SU-DHL-6 (cell line): ENCODE data around the gene PDK4.

Source experiments
- H2AFZ ChIP-seq: fragments of 200-600 bp; sonication (generic); 2 replicates; pipeline ENCODE4 v1.6.1; 2014; ENCODE audit warnings: low read depth, mild to moderate bottlenecking, moderate library complexity, mixed read lengths, antibody characterized with exemption, low read length; ENCODE audit not compliant: severe bottlenecking
- H3F3A ChIP-seq: fragments of 200-600 bp; shearing (Covaris generic); 2 replicates; pipeline ENCODE4 v1.6.0; 2016; ENCODE audit warnings: antibody characterized with exemption, mild to moderate bottlenecking; ENCODE audit not compliant: insufficient read depth
- H3K27ac ChIP-seq: fragments of 200-600 bp; sonication (generic); 2 replicates; pipeline ENCODE4 v1.5.1; 2016; ENCODE audit warnings: low read depth, mild to moderate bottlenecking, low read length, moderate library complexity, mixed read lengths
- H3K27me3 ChIP-seq: fragments of 200-600 bp; sonication (generic), shearing (Covaris generic); 2 replicates; pipeline ENCODE4 v1.6.0; 2014; ENCODE audit warnings: mild to moderate bottlenecking, low read length
- H3K36me3 ChIP-seq: fragments of 200-600 bp; sonication (generic); 2 replicates; pipeline ENCODE4 v1.6.1; 2014; ENCODE audit warnings: mild to moderate bottlenecking, low read length, mixed read lengths
- H3K4me2 ChIP-seq: fragments of 300-600, 200-600 bp; shearing (Covaris generic), sonication (generic); 2 replicates; pipeline ENCODE4 v1.6.0; 2014; ENCODE audit warnings: low read length, low read depth, mild to moderate bottlenecking; ENCODE audit not compliant: poor library complexity, severe bottlenecking
- H3K4me3 ChIP-seq: fragments of 200-600 bp; sonication (generic); 2 replicates; pipeline ENCODE4 v1.5.1; 2014; ENCODE audit warnings: antibody characterized with exemption, low read length, mild to moderate bottlenecking, mixed read lengths; ENCODE audit not compliant: insufficient read depth, poor library complexity, severe bottlenecking
- H3K79me2 ChIP-seq: fragments of 200-600 bp; sonication (generic); 2 replicates; pipeline ENCODE4 v1.6.1; 2014; ENCODE audit warnings: mild to moderate bottlenecking, low read length, moderate library complexity; ENCODE audit not compliant: insufficient read depth
- H3K9ac ChIP-seq: fragments of 200-600 bp; sonication (generic); 2 replicates; pipeline ENCODE4 v1.7.0; 2014; ENCODE audit warnings: mild to moderate bottlenecking, low read length
- H3K9me2 ChIP-seq: fragments of 200-600 bp; sonication (generic); replicated peaks from 2 replicates; pipeline ENCODE4 v1.6.1; 2014; ENCODE audit warnings: low read length; ENCODE audit not compliant: insufficient read depth
- H3K9me3 ChIP-seq: fragments of 200-600 bp; sonication (generic); 2 replicates; pipeline ENCODE4 v1.6.1; 2014; ENCODE audit warnings: low read length, mixed read lengths; ENCODE audit not compliant: insufficient read depth
- H4K20me1 ChIP-seq: fragments of 200-600 bp; sonication (generic); 2 replicates; pipeline ENCODE4 v1.6.1; 2014; ENCODE audit warnings: low read depth, mild to moderate bottlenecking, antibody characterized with exemption, low read length, moderate library complexity, mixed read lengths
- EZH2phosphoT487 ChIP-seq: fragments of 200-600 bp; sonication (generic), shearing (Covaris generic); conservative IDR thresholded peaks from 2 replicates; pipeline ENCODE4 v1.6.1; 2018; ENCODE audit warnings: mild to moderate bottlenecking, antibody characterized with exemption, low read length, moderate library complexity, mixed read lengths
- TF ChIP-seq, protein P1 (sequence below): fragments of 200-600 bp; sonication (generic); IDR thresholded peaks from one replicate; pipeline ENCODE4 v1.5.1; 2017; ENCODE audit warnings: antibody characterized with exemption, mild to moderate bottlenecking, low read length, moderate library complexity; ENCODE audit not compliant: insufficient read depth, poor library complexity, severe bottlenecking

Gene PDK4

DNA sequence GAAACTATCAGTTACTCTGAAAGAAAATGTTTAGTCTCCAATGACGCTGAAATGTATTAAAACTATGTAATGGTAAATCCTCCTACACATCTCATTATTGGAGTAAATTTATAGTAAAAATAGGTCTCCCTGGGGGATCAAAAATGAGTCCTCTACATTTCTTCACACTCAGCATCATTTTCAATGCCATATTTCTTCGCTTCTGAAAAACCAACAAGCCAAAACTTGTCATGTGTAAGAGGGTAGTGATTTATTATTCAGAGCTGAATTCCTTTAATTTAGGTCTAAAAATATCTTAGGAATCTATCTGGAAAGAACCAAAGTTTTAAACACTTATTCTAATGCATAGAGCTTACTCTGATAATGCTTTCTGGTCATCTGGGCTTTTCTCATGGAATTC is 3.0 kb downstream of the PDK4 start:
- Histone ChIP-seq H3K4me3 (no peak overlapping the region), H4K20me1 (no peaks in the 10 kb centered on the region), H3K9ac (no peak overlapping the region), H2AFZ (no peak overlapping the region), H3F3A (no peaks in the 10 kb centered on the region), H3K9me2 (no peaks in the 10 kb centered on the region), H3K4me2 (no peak overlapping the region), H3K79me2 (no peaks in the 10 kb centered on the region), H3K36me3 (no peaks in the 10 kb centered on the region), H3K27me3 (no peaks in the 10 kb centered on the region), H3K9me3 (no peaks in the 10 kb centered on the region), H3K27ac (no peak overlapping the region)
- TF ChIP-seq, protein P1, sequence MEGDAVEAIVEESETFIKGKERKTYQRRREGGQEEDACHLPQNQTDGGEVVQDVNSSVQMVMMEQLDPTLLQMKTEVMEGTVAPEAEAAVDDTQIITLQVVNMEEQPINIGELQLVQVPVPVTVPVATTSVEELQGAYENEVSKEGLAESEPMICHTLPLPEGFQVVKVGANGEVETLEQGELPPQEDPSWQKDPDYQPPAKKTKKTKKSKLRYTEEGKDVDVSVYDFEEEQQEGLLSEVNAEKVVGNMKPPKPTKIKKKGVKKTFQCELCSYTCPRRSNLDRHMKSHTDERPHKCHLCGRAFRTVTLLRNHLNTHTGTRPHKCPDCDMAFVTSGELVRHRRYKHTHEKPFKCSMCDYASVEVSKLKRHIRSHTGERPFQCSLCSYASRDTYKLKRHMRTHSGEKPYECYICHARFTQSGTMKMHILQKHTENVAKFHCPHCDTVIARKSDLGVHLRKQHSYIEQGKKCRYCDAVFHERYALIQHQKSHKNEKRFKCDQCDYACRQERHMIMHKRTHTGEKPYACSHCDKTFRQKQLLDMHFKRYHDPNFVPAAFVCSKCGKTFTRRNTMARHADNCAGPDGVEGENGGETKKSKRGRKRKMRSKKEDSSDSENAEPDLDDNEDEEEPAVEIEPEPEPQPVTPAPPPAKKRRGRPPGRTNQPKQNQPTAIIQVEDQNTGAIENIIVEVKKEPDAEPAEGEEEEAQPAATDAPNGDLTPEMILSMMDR = no peak
- no peak for TF ChIP-seq EZH2phosphoT487

DNA sequence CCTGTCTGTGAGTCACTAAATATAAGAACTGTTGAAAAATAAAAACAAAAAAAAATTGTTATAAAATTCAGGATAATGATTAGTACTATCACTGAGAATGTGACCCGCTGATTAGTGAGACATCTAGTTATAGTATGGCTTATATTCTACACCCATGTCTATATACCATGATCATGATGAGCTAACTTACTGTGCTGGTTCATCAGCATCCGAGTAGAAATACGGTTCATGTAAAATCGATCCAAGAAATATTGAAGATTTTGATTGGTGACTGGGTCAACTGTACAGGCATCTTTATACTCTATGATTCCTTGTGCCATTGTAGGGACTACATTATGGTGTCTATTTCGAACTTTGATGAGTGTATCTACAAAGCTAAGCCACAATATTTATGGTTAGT is 3.7 kb downstream of the PDK4 start:
- H3K9me3 ChIP-seq = no peaks in the 10 kb centered on the region
- no peaks in the 10 kb centered on the region for H3K9me2 ChIP-seq
- TF ChIP-seq, protein P1 = no peak
- no peak for TF ChIP-seq EZH2phosphoT487
- H4K20me1 ChIP-seq = no peaks in the 10 kb centered on the region
- H3K36me3 ChIP-seq = no peaks in the 10 kb centered on the region
- H3K79me2 ChIP-seq = no peaks in the 10 kb centered on the region
- H3F3A ChIP-seq = no peaks in the 10 kb centered on the region
- H3K9ac ChIP-seq = no peak overlapping the region
- no peak overlapping the region for H3K27ac ChIP-seq
- no peaks in the 10 kb centered on the region for H3K27me3 ChIP-seq
- H3K4me2 ChIP-seq = no peak overlapping the region
- H2AFZ ChIP-seq = no peak overlapping the region
- H3K4me3 ChIP-seq = no peak overlapping the region

DNA sequence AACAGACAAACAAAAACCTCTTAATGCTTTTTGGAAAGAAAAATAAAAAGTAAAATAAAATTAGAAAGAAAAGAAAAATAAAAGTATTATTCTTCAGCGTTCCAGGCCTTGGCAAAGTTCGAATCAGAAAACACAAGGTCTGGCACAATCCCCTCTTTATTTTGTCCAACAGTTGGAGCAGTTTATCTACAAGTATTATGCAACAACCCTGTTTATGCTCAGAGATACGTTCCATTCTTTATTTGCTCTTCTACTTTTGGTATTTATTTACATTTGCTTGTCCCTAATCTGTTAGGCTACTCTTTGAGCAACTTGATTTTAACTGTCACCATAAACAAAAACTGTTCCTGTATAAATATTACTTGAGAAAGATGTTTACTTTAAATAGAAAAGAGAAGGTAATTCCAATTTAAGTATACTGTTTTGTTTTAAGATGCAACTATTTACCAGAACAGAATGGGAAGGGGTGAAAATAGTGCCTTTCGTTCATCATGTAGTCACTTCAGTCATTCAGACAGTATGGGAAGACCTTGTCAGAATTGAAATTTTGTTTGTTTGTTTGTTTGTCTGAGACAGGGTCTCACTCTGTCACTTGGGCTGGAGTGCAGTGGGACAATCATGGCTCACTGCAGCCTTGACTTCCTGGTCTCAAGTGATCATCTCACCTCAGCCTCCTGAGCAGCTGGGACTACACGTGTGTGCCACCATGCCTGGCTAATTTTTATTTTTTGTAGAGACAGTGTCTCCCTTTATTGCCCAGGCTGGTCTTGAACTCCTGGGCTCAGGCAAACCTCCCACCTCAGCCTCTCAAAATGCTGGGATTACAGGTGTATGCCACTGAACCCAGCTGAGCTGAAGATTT is 5.7 kb downstream of the PDK4 start:
- no peaks in the 10 kb centered on the region for H4K20me1 ChIP-seq
- H3K9me3 ChIP-seq = no peaks in the 10 kb centered on the region

More for the DNA sequence above, 5.7 kb downstream of the PDK4 start:
- Histone ChIP-seq H3K9me2 (no peaks in the 10 kb centered on the region), H3K79me2 (no peaks in the 10 kb centered on the region), H3K36me3 (no peaks in the 10 kb centered on the region), H3F3A (no peaks in the 10 kb centered on the region), H3K9ac (no peak overlapping the region), H2AFZ (no peak overlapping the region), H3K27me3 (no peaks in the 10 kb centered on the region), H3K4me3 (no peak overlapping the region), H3K4me2 (no peak overlapping the region), H3K27ac (no peak overlapping the region)
- TF ChIP-seq, protein P1 = no peak
- no peak for TF ChIP-seq EZH2phosphoT487
